AG04449 (cell line): ENCODE results near the gene FAM240B.

Source experiments
- CTCF ChIA-PET: fragments of 350-600 bp; formaldehyde crosslinking; extraction: SDS; loops from one replicate; lab custom pipeline; 2021; ENCODE audit warnings: antibody characterized with exemption; lab: Yijun Ruan, JAX
- POLR2A ChIA-PET: fragments of 400-600, 350-600 bp; formaldehyde crosslinking; extraction: SDS; loops from one replicate; lab custom pipeline; 2020; ENCODE audit warnings: antibody characterized with exemption, inconsistent platforms; lab: Yijun Ruan, JAX
- DNase-seq: peaks from one replicate; pipeline ENCODE4 v3.0.0-alpha.2; 2010; ENCODE audit warnings: low read depth, low spot score
- H3K4me3 ChIP-seq: 2 replicates; pipeline ENCODE4 v1.5.1; 2011; ENCODE audit warnings: low read depth, mild to moderate bottlenecking, control low read depth, low read length
- CTCF ChIP-seq: IDR thresholded peaks from one replicate; pipeline ENCODE4 v1.5.1; 2011; ENCODE audit warnings: mild to moderate bottlenecking, moderate library complexity, low read length, control low read depth, inconsistent platforms; ENCODE audit not compliant: insufficient read depth; ENCODE audit errors: missing control alignments

FAM240B gene

GRCh38 chr9:38649731-38650363, 70.1 kb downstream of the FAM240B start:
- POLR2A ChIA-PET, result no interaction called here
- DNase-seq, result no peak
- no peak for TF ChIP-seq CTCF
- CTCF ChIA-PET, result no interaction called here
- no peak overlapping the region for H3K4me3 ChIP-seq

- H3K4me3 ChIP-seq, result no peak overlapping the region
- ChIA-PET POLR2A (no interaction called here), CTCF (interaction anchor here (0.5 kb wide), 1 partner anchor 1096 kb away, joined by 3 read pairs; no protein-coding TSS in a partner anchor)
Measured at GRCh38 chr9:38644601-38645000, 75.3 kb downstream of the FAM240B start.

More at GRCh38 chr9:38644601-38645000, 75.3 kb downstream of the FAM240B start:
- no peak for DNase-seq
- TF ChIP-seq CTCF, result no peak
